Measurements from ENCODE around the gene LYPD6. TPM values are rescaled to one million over a fixed set of nuclear protein-coding genes. Genes with fewer than 3 reads are reported as not detected.

Gene LYPD6
- 0.06 to 0.12 TPM (median 0.07 TPM) in 5 replicates for total RNA-seq (2022; extraction: Qiagen RNA extraction; ENCODE audit: low read depth)

GRCh38 chr2:149330127-149331022, at the start of gene LYPD6:
LYPD6 (plus strand) TSS chr2:149330587; CDS start chr2:149437709, 107,122 bp downstream.

Measured in A549 treated with DMSO at 1 μM for 4 hours (cell line).